VCaP (cell line): ENCODE measurements around the gene PHLDA2.

Experiments
- H3K27ac ChIP-seq: fragments of 450-650 bp; 2 replicates; pipeline ENCODE4 v1.5.1; 2017
- TF ChIP-seq, protein P1 (sequence below): fragments of 450-650 bp; conservative IDR thresholded peaks from 2 replicates; pipeline ENCODE4 v1.5.1; 2017; ENCODE audit warnings: mild to moderate bottlenecking, moderate library complexity

The PHLDA2 gene

DNA sequence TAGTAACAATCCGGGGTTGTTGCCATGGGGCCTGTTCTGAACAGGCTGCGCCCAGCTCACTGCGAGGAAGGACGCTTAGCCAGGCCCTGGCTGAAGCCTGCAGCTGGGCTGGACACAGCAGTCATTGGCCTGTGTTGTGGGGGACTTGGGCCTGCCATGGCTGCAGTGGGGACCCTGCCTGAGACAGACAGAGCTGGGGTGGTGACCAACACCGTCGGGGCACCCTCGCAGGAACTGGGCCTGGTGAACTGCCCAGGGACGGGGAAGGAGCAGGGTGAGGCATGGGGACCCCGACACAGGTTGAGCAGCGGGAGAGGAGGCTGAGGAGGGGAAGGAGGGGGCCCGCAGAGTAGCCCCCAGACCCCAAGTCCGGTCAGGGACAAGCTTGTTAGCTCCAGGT, 8.9 kb downstream of the PHLDA2 start:
- TF ChIP-seq, protein P1, sequence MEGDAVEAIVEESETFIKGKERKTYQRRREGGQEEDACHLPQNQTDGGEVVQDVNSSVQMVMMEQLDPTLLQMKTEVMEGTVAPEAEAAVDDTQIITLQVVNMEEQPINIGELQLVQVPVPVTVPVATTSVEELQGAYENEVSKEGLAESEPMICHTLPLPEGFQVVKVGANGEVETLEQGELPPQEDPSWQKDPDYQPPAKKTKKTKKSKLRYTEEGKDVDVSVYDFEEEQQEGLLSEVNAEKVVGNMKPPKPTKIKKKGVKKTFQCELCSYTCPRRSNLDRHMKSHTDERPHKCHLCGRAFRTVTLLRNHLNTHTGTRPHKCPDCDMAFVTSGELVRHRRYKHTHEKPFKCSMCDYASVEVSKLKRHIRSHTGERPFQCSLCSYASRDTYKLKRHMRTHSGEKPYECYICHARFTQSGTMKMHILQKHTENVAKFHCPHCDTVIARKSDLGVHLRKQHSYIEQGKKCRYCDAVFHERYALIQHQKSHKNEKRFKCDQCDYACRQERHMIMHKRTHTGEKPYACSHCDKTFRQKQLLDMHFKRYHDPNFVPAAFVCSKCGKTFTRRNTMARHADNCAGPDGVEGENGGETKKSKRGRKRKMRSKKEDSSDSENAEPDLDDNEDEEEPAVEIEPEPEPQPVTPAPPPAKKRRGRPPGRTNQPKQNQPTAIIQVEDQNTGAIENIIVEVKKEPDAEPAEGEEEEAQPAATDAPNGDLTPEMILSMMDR: no peak
- no peak overlapping the region for H3K27ac ChIP-seq

DNA sequence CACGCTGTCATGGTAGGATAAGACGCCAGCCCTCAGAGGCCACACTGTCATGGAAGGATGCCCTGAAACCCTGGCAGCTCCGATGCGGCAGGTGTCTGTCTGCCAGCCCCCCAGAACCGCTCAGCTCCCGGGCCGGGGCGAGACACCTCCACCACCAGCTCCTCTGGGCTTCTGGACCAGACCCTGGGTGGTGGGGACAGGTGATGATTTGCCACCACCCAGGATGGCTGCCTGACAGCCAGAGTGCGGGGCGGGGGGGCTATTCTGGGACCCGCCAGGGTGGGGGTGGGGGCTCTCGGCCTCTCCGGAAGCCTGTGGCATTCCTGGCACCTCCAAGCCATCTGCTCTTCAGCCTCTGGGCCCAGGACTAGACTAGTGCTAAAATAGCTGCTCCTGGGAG, 9.4 kb downstream of the PHLDA2 start:
- H3K27ac ChIP-seq: no peak overlapping the region
- TF ChIP-seq, protein P1: no peak

DNA sequence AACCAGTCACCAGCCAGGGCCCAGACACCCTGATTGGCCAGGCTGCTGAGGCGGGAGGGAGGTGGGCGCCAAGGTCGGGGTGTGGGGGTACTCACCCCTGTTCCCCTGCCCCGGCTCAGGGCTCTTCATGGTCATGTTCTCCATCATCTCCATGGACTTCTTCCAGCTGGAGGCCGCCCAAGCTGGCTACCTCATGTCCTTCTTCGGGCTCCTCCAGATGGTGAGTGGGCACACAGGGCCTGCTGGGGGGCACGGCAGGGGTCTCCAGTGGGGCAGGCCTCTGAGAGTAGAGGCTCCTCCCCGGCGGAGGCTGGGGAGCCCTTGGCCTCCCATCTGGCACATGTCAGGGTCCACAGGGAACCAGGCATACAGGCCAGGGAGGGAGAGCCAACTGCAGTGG, 10.0 kb downstream of the PHLDA2 start:
- TF ChIP-seq, protein P1: no peak
- no peak overlapping the region for H3K27ac ChIP-seq

DNA sequence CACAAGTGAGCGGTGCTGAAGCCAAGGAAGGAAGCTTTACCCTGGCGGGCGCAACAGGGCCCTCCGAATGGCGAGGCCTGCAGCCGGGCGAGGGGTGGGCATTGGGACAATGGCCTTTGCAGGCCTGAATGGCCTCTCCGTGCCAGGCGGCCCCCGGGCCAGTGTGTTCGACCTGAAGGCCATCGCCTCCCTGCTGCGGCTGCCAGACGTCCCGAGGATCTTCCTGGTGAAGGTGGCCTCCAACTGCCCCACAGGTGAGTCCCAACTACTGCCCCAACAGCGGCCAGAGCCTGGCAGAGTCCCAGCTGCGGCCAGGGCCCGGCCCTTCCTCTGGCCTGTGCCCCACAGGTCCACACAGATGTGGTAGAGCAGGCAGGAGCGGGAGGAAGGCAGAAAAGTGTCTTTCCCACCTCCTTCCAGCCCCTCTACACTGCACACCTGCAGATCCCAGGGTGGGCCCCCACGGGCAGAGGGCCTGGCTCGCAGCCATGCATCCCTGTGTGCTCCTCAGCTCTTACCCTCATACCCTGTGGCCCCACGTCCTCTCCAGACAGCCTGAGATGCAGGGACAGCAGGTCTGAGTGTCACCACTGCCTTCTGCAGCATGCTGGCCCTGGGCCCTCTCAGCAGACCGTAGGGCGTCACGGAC, 11.3 kb downstream of the PHLDA2 start:
- TF ChIP-seq, protein P1: no peak
- H3K27ac ChIP-seq: no peak overlapping the region

DNA sequence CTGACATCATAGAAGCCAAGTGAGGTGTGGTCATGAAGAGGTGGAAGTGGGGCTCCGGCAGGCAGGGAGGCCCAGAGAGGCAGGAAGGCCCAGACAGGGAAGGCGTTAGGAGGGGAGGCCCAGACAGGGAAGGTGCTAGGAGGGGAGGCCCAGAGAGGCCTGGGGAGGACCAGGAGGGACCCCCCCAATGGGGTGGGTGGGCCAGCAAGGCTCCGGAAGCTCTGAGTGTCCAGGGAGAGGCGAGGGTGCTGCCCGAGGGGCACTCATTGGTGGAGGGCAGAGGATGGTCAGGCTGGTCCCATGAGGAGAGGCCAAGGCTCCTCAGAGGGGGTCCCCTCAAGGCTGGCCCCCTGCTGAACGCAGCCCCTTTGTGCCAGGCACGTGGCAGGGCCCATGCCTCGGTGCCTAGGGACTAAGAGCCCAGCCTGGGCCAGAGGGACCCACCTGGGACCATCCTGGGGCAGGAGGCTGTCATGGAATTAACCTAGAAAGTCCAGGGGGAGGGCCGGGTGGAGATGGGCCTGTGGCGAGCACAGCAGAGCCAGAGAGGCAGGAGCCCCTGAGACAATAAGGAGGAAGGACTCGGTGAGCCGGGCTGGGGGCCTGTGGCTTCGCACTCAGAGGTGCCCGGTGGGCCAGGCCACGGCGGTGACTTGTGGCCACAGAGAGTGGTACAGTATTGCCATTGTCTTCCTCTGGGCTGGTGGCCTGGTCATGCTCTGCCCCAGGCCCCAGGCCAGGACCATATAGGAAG, 12.2 kb downstream of the PHLDA2 start:
- TF ChIP-seq, protein P1: no peak
- no peak overlapping the region for H3K27ac ChIP-seq

DNA sequence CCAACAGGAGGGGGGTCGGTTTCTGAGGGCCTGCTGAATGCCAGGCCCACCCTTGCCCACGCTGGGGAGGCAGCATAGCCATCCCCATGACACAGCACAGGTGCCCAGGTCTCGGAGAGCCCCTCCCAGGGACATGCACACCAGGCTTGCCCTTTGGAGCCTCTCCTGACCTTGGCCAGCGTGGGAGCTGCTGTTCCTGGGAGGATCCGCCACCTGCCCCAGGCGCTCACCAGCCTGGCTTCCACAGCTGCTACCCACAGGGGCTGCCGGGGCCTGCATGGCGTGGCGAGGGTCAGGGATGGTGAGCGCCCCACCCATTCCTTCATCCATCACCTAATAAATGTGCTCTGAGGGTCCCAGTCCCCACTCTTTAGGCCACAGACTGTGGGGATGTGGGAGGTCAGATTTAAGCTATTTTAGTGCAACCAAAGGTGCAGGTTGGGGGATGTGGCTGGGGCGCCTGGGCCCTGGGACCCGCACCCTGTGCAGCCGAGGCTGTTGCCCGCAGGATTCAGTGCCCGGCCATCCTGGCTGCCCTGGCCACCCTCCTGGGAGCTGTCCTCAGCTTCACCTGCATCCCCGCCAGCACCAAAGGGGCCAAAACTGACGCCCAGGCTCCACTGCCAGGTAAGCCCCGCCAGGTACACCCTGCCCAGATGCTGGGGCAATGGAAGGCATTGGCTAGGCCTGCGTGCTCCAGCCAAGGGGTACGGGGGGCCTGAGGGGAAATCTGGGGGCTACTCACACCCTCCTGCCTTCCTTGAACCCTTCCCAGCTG, 12.9 kb downstream of the PHLDA2 start:
- H3K27ac ChIP-seq: no peak overlapping the region
- TF ChIP-seq, protein P1: no peak

DNA sequence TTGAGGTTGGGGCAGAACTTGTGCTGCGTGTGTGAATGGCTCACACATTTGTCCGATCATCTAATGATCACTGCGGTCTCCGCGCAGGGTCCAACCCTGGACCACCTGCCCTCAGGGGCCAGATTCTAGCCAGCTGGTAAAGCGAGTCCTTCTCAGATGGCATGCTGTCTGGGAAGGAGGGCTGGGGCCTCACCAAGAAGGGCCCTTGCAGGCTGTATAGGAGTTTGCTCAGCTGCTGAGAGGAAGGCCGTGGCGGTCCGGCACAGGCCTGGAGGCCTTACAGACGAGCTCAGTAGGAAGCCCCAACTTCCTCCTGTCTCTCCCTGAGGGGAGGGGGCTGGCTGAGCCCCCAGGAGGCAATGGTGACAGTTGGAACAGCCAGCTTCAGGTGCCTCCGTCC, 13.7 kb downstream of the PHLDA2 start:
- no peak overlapping the region for H3K27ac ChIP-seq
- TF ChIP-seq, protein P1: no peak
